Liver (tissue), 3 donors: ENCODE measurements around the gene TPD52L2.

ENCODE experiments used
- SP1 ChIP-seq: IDR thresholded peaks from 2 replicates; pipeline ENCODE4 v1.6.1; 2018; ENCODE audit warnings: antibody characterized with exemption, mild to moderate bottlenecking
- TAF1 ChIP-seq: conservative IDR thresholded peaks from 2 replicates; pipeline ENCODE4 v1.6.1; 2016; ENCODE audit warnings: antibody characterized with exemption, mild to moderate bottlenecking
- YY1 ChIP-seq: IDR thresholded peaks from 2 replicates; pipeline ENCODE4 v1.6.1; 2016; ENCODE audit warnings: antibody characterized with exemption, mild to moderate bottlenecking
- TF ChIP-seq, protein P1 (sequence below): fragments of 150-350 bp; IDR thresholded peaks from 2 replicates; pipeline ENCODE4 v1.5.1; 2017; ENCODE audit warnings: improper control_type of control experiment, low read depth, low read length; ENCODE audit not compliant: missing input control
- TF ChIP-seq, protein P2 (sequence below): IDR thresholded peaks from 2 replicates; pipeline ENCODE4 v1.6.1; 2016; ENCODE audit warnings: antibody characterized with exemption
- donor health status: healthy.
- donor health status: healthy.

DNA sequence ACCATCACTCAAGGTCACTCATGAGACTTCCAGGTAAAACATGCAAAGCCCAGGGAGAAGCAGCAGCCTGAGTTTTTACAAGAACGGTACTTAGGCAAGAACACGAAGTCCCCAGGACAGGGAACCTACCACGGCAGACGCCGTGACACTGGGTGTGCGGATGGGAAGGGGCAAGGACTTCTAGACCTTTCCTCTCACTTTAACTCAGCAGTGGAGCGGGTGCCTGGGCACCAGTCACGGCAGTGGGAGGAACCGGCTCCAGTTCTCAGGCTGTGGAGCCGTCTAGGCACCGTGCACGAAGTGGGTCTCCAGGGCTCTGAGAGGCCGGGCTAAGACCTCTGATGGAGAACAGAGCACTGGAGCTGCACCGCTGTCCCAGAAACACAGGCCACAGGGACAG, 36.5 kb upstream of the TPD52L2 start:
- no peak for TF ChIP-seq TAF1
- no peak for TF ChIP-seq SP1
- TF ChIP-seq YY1: no peak
- TF ChIP-seq, protein P1, sequence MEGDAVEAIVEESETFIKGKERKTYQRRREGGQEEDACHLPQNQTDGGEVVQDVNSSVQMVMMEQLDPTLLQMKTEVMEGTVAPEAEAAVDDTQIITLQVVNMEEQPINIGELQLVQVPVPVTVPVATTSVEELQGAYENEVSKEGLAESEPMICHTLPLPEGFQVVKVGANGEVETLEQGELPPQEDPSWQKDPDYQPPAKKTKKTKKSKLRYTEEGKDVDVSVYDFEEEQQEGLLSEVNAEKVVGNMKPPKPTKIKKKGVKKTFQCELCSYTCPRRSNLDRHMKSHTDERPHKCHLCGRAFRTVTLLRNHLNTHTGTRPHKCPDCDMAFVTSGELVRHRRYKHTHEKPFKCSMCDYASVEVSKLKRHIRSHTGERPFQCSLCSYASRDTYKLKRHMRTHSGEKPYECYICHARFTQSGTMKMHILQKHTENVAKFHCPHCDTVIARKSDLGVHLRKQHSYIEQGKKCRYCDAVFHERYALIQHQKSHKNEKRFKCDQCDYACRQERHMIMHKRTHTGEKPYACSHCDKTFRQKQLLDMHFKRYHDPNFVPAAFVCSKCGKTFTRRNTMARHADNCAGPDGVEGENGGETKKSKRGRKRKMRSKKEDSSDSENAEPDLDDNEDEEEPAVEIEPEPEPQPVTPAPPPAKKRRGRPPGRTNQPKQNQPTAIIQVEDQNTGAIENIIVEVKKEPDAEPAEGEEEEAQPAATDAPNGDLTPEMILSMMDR: no peak
- TF ChIP-seq, protein P2, sequence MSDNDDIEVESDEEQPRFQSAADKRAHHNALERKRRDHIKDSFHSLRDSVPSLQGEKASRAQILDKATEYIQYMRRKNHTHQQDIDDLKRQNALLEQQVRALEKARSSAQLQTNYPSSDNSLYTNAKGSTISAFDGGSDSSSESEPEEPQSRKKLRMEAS: no peak
